ENCODE results near the gene NFU1.

The NFU1 gene

DNA sequence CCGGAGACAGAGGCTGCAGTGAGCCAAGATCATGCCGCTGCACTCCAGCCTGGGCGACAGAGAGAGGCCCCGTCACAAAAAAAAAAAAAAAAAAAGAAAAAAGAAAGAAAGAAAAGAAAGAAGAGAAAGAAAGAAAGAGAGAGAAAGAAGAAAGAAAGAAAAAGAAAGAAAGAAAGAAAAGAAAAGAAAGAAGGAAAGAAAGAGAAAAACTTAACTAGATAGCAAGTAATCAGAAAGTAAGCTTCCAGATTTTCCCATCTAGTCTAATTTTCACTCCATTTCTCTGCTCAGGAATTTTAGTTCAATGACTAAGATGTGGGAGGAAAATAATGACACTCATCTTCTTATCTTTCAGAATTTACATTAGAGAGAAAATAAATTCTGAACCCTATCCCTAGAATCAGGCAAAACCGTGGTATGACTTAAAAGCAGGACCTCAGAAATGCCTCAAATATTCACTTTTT is 52.6 kb downstream of the NFU1 start:
- peak overlapping the region; percentile 99 for H3K4me2 ChIP-seq (ENCODE audit: low read depth, low read length, poor library complexity, severe bottlenecking)
- H3K79me2 ChIP-seq (ENCODE audit: insufficient read depth, low read length): peaks cover 73% of the 10 kb centered on the region

GRCh38 chr2:69383176-69383812 is 53.9 kb downstream of the NFU1 start:
- Histone ChIP-seq H3K27me3 (ENCODE audit: low read length) (no peaks in the 10 kb centered on the region), H2AFZ (ENCODE audit: low read depth, low read length, severe bottlenecking) (no peak overlapping the region), H3K4me3 (ENCODE audit: insufficient read depth, low read length, poor library complexity, severe bottlenecking) (no peak overlapping the region), H3K9me2 (replicated peaks; ENCODE audit: insufficient read depth, low read length) (no peaks in the 10 kb centered on the region), H3K4me2 (ENCODE audit: low read depth, low read length, poor library complexity, severe bottlenecking) (no peak overlapping the region), H3F3A (ENCODE audit: insufficient read depth) (no peaks in the 10 kb centered on the region), H3K79me2 (ENCODE audit: insufficient read depth, low read length) (peaks cover 84% of the 10 kb centered on the region), H3K27ac (ENCODE audit: low read depth, low read length) (no peak overlapping the region), H3K36me3 (ENCODE audit: low read length) (no peaks in the 10 kb centered on the region), H4K20me1 (ENCODE audit: low read depth, low read length) (no peaks in the 10 kb centered on the region), H3K9ac (ENCODE audit: low read length) (no peak overlapping the region), H3K9me3 (ENCODE audit: insufficient read depth, low read length) (no peaks in the 10 kb centered on the region)
- TF ChIP-seq, protein P1, sequence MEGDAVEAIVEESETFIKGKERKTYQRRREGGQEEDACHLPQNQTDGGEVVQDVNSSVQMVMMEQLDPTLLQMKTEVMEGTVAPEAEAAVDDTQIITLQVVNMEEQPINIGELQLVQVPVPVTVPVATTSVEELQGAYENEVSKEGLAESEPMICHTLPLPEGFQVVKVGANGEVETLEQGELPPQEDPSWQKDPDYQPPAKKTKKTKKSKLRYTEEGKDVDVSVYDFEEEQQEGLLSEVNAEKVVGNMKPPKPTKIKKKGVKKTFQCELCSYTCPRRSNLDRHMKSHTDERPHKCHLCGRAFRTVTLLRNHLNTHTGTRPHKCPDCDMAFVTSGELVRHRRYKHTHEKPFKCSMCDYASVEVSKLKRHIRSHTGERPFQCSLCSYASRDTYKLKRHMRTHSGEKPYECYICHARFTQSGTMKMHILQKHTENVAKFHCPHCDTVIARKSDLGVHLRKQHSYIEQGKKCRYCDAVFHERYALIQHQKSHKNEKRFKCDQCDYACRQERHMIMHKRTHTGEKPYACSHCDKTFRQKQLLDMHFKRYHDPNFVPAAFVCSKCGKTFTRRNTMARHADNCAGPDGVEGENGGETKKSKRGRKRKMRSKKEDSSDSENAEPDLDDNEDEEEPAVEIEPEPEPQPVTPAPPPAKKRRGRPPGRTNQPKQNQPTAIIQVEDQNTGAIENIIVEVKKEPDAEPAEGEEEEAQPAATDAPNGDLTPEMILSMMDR (IDR thresholded peaks at IDR 0.05; ENCODE audit: insufficient read depth, low read length, poor library complexity, severe bottlenecking): no peak
- no peak for TF ChIP-seq EZH2phosphoT487 (conservative IDR thresholded peaks at IDR 0.05; ENCODE audit: low read length)

More for the DNA sequence above, 52.6 kb downstream of the NFU1 start:
- Histone ChIP-seq H2AFZ (ENCODE audit: low read depth, low read length, severe bottlenecking) (no peak overlapping the region), H3K4me3 (ENCODE audit: insufficient read depth, low read length, poor library complexity, severe bottlenecking) (no peak overlapping the region), H3K27me3 (ENCODE audit: low read length) (no peaks in the 10 kb centered on the region), H3K9ac (ENCODE audit: low read length) (no peak overlapping the region), H3K27ac (ENCODE audit: low read depth, low read length) (no peak overlapping the region), H4K20me1 (ENCODE audit: low read depth, low read length) (no peaks in the 10 kb centered on the region), H3K9me3 (ENCODE audit: insufficient read depth, low read length) (no peaks in the 10 kb centered on the region), H3K36me3 (ENCODE audit: low read length) (no peaks in the 10 kb centered on the region), H3F3A (ENCODE audit: insufficient read depth) (no peaks in the 10 kb centered on the region), H3K9me2 (replicated peaks; ENCODE audit: insufficient read depth, low read length) (no peaks in the 10 kb centered on the region)
- TF ChIP-seq EZH2phosphoT487 (conservative IDR thresholded peaks at IDR 0.05; ENCODE audit: low read length): no peak
- TF ChIP-seq, protein P1 (IDR thresholded peaks at IDR 0.05; ENCODE audit: insufficient read depth, low read length, poor library complexity, severe bottlenecking): no peak

DNA sequence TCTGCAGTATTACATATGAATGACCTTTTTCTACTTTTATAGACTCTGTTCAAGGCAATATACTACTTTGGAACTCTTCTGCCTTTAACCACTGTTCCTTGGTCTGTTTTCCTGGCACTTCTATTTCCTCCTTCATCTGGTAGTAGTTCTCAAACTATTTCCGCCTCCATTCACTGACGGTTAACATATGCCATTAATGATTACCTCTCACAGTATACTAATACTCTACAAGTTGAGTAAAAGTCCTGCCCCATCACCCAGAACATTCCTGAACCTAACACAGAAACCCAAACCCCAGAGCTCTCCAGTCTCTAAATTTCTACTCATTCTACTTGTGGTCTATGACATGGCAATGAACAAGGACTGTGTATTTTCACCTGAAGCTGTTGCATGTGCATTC is 54.7 kb downstream of the NFU1 start:
- H3F3A ChIP-seq (ENCODE audit: insufficient read depth): no peaks in the 10 kb centered on the region
- H3K4me2 ChIP-seq (ENCODE audit: low read depth, low read length, poor library complexity, severe bottlenecking): no peak overlapping the region
- H3K4me3 ChIP-seq (ENCODE audit: insufficient read depth, low read length, poor library complexity, severe bottlenecking): no peak overlapping the region

More for the DNA sequence above, 54.7 kb downstream of the NFU1 start:
- no peaks in the 10 kb centered on the region for H3K27me3 ChIP-seq (ENCODE audit: low read length)
- no peak overlapping the region for H3K27ac ChIP-seq (ENCODE audit: low read depth, low read length)
- H3K9me2 ChIP-seq (replicated peaks; ENCODE audit: insufficient read depth, low read length): no peaks in the 10 kb centered on the region
- no peak overlapping the region for H3K9ac ChIP-seq (ENCODE audit: low read length)
- H3K9me3 ChIP-seq (ENCODE audit: insufficient read depth, low read length): no peaks in the 10 kb centered on the region
- H2AFZ ChIP-seq (ENCODE audit: low read depth, low read length, severe bottlenecking): no peak overlapping the region
- no peaks in the 10 kb centered on the region for H4K20me1 ChIP-seq (ENCODE audit: low read depth, low read length)
- H3K36me3 ChIP-seq (ENCODE audit: low read length): no peaks in the 10 kb centered on the region
- TF ChIP-seq, protein P1 (IDR thresholded peaks at IDR 0.05; ENCODE audit: insufficient read depth, low read length, poor library complexity, severe bottlenecking): no peak
- TF ChIP-seq EZH2phosphoT487 (conservative IDR thresholded peaks at IDR 0.05; ENCODE audit: low read length): no peak
- peaks cover 91% of the 10 kb centered on the region for H3K79me2 ChIP-seq (ENCODE audit: insufficient read depth, low read length)

Data from SU-DHL-6 (cell line).